ENCODE data around the gene CHRDL1.
"Not testable (repeated sequence)": the region's sequence is repeated elsewhere in the genome, so short reads cannot be mapped to it uniquely, and the experiment has no call there.

Gene CHRDL1, protein sequence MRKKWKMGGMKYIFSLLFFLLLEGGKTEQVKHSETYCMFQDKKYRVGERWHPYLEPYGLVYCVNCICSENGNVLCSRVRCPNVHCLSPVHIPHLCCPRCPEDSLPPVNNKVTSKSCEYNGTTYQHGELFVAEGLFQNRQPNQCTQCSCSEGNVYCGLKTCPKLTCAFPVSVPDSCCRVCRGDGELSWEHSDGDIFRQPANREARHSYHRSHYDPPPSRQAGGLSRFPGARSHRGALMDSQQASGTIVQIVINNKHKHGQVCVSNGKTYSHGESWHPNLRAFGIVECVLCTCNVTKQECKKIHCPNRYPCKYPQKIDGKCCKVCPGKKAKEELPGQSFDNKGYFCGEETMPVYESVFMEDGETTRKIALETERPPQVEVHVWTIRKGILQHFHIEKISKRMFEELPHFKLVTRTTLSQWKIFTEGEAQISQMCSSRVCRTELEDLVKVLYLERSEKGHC

DNA sequence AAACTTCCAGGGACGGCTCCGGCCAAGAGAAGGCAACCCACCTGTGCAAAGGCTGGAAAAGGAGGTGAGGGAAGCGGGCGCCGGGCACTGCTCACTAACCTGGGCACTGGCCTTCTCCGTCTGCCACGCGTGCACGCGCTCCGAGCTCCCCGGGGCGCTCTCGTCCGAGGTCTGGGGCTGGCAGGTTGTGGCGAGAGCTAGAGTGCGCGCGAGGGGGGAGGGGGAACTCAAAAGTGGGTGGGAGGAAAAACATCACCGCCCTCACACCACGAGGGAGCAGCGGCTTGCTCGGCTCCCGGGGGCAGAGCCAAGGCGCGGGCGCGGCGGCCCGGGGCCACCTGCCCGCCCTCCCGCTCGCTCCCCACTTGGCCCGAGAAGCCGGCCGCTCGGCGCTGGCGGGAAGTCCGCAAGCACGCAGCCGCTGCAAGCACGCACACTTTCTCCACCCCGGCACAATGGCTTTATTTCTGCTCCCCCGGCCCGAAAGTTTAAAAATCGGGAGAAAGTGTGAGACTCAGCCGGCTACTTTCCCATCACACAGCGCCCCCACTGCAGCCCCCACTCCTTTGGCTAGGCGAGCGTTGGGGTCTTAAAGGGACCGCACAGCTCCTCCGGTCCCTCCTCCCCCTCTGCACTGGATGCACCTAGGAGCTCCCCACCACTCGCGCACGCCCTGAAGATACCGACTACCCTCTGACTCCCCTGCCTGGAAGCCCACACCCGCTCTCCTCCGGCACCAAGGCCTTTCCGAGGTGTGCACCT is at the start of gene CHRDL1:
TSS of gene CHRDL1 (minus strand) at position 173 of the 762 bp plus-strand sequence. CDS start 3,636 bp downstream, outside the sequence.
- H3K27me3 Mint-ChIP-seq (ENCODE audit: low read depth): peaks cover 23% of the 10 kb centered on the region
- peak within 1 kb of the TSS in 2 of 3 experiments; percentile 61 to 72 for H3K27ac Mint-ChIP-seq
- H3K4me3 Mint-ChIP-seq: peak within 1 kb of the TSS; percentile 85 to 87 (median 85)
- H3K4me1 Mint-ChIP-seq: peaks cover 28% of the 10 kb centered on the region
- no peaks in the 10 kb centered on the region for H3K9me3 Mint-ChIP-seq
- no peaks in the 10 kb centered on the region for H3K36me3 Mint-ChIP-seq (ENCODE audit: low read depth)
- TF ChIP-seq, protein P1, sequence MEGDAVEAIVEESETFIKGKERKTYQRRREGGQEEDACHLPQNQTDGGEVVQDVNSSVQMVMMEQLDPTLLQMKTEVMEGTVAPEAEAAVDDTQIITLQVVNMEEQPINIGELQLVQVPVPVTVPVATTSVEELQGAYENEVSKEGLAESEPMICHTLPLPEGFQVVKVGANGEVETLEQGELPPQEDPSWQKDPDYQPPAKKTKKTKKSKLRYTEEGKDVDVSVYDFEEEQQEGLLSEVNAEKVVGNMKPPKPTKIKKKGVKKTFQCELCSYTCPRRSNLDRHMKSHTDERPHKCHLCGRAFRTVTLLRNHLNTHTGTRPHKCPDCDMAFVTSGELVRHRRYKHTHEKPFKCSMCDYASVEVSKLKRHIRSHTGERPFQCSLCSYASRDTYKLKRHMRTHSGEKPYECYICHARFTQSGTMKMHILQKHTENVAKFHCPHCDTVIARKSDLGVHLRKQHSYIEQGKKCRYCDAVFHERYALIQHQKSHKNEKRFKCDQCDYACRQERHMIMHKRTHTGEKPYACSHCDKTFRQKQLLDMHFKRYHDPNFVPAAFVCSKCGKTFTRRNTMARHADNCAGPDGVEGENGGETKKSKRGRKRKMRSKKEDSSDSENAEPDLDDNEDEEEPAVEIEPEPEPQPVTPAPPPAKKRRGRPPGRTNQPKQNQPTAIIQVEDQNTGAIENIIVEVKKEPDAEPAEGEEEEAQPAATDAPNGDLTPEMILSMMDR (IDR thresholded peaks at IDR 0.05; ENCODE audit: unreplicated experiment in 3 of 3): no peak

DNA sequence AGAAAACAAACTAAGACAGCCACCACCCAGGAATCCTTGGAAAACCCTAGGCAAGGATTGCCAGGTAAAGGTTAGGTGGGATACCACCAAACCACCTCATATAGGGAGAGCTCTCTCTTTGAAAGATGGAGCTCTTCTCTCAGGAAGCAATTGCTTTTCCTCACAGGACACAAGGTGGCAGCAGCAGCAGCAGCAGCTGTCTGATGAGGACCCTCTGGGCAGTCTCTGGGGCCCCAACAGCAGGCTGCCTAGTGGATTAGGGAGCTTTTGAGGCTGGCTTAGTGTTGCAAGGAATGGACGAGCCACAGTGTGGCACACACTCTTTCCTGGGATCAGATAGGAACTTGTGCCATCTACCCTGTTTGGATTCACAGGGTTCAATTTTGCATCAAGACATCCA is 41.4 kb upstream of the CHRDL1 start:
- H3K9me3 Mint-ChIP-seq: peaks cover 5% of the 10 kb centered on the region
- no peaks in the 10 kb centered on the region for H3K27me3 Mint-ChIP-seq (ENCODE audit: low read depth)
- no peak overlapping the region for H3K27ac Mint-ChIP-seq
- no peaks in the 10 kb centered on the region for H3K4me1 Mint-ChIP-seq
- H3K4me3 Mint-ChIP-seq: no peak overlapping the region
- TF ChIP-seq, protein P1 (IDR thresholded peaks at IDR 0.05; ENCODE audit: unreplicated experiment in 3 of 3): peak; percentile 13 to 53 (median 27)
- H3K36me3 Mint-ChIP-seq (ENCODE audit: low read depth): no peaks in the 10 kb centered on the region

DNA sequence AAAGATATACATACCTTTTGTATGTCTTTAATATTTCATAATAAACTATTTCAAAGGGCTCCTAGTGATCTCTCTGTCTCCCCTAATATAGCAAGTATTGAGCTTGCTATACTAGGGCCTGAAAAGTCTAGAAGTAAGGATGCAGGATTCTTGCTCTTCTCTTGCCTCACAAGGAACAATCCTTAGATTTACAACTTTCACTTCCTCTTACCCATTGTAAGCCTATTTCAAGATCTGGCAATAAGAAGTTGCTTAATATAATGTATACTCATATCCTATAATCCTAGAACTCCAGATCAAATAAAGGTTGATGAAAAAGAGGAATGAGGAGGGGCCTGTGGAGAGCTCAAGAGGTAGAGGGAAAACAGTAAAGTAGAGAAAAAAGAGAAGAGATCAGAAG is 40.8 kb upstream of the CHRDL1 start:
- TF ChIP-seq, protein P1 (IDR thresholded peaks at IDR 0.05; ENCODE audit: unreplicated experiment in 3 of 3): no peak
- H3K27ac Mint-ChIP-seq: no peak overlapping the region
- H3K4me3 Mint-ChIP-seq: no peak overlapping the region
- peaks cover 5% of the 10 kb centered on the region for H3K9me3 Mint-ChIP-seq
- no peaks in the 10 kb centered on the region for H3K27me3 Mint-ChIP-seq (ENCODE audit: low read depth)
- no peaks in the 10 kb centered on the region for H3K36me3 Mint-ChIP-seq (ENCODE audit: low read depth)
- no peaks in the 10 kb centered on the region for H3K4me1 Mint-ChIP-seq

DNA sequence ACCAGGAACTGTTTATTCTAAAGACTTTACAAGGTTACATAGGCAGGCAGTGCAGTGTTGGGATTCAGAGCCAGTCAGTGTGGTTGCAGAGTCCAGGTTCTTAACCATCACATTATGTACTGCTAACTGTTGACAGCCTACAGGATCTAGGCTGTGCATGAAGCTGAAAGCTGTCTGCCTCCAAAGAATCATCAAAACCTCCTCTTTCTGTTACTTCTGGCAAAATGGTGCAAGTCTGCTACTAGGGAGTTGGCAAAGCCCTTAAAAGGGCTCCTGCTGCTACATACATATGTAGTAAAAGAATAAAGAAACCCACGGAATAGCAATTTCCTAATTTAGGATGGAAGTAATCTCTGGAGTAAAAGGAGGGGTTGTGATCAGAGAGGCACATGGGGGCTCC is 40.4 kb upstream of the CHRDL1 start:
- Mint-ChIP-seq H3K4me1 (no peaks in the 10 kb centered on the region), H3K27ac (no peak overlapping the region), H3K36me3 (ENCODE audit: low read depth) (no peaks in the 10 kb centered on the region), H3K27me3 (ENCODE audit: low read depth) (no peaks in the 10 kb centered on the region), H3K4me3 (no peak overlapping the region), H3K9me3 (peaks cover 5% of the 10 kb centered on the region)
- TF ChIP-seq, protein P1 (IDR thresholded peaks at IDR 0.05; ENCODE audit: unreplicated experiment in 3 of 3): no peak

DNA sequence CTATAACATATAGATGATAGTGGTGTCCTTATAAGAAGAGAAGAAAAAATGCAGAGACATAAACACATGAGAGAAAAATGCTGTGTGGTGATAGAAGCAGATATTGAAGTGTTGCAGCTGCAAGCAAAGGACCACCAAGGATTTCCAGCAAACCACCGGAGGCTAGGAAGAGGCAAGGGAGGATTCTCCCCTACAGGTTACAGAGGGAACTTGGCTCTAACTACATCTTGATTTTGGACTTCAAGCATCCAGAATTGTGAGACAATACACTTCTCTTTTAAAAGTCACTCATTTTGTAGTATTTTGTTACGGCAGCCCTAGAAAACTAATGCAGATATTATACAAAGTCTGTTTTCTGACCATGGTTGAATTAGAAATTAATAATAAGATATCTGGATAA is 30.4 kb upstream of the CHRDL1 start:
- TF ChIP-seq, protein P1 (IDR thresholded peaks at IDR 0.05; ENCODE audit: unreplicated experiment in 3 of 3): no peak
- no peaks in the 10 kb centered on the region for H3K36me3 Mint-ChIP-seq (ENCODE audit: low read depth)
- no peak overlapping the region for H3K27ac Mint-ChIP-seq
- peaks cover 15% of the 10 kb centered on the region for H3K9me3 Mint-ChIP-seq
- H3K4me1 Mint-ChIP-seq: no peaks in the 10 kb centered on the region
- H3K4me3 Mint-ChIP-seq: no peak overlapping the region
- H3K27me3 Mint-ChIP-seq (ENCODE audit: low read depth): no peaks in the 10 kb centered on the region

DNA sequence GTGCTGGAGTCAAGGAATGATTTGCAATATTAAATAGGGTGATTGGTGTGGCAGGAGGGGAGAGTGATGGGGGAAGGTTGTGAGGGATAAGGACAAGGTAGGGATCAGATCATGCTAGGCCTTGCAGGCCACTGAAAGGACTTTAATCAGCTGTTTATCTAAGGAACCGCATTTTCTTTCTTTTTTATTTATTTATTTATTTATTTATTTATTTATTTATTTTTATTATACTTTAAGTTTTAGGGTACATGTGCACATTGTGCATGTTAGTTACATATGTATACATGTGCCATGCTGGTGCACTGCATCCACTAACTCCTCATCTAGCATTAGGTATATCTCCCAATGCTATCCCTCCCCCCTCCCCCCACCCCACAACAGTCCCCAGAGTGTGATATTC is 20.9 kb upstream of the CHRDL1 start:
- H3K4me3 Mint-ChIP-seq; H3K36me3 Mint-ChIP-seq (ENCODE audit: low read depth); H3K9me3 Mint-ChIP-seq; H3K4me1 Mint-ChIP-seq; H3K27ac Mint-ChIP-seq; H3K27me3 Mint-ChIP-seq (ENCODE audit: low read depth): not testable (repeated sequence)
